Measurements from ENCODE around the gene BLCAP.

Gene BLCAP

DNA sequence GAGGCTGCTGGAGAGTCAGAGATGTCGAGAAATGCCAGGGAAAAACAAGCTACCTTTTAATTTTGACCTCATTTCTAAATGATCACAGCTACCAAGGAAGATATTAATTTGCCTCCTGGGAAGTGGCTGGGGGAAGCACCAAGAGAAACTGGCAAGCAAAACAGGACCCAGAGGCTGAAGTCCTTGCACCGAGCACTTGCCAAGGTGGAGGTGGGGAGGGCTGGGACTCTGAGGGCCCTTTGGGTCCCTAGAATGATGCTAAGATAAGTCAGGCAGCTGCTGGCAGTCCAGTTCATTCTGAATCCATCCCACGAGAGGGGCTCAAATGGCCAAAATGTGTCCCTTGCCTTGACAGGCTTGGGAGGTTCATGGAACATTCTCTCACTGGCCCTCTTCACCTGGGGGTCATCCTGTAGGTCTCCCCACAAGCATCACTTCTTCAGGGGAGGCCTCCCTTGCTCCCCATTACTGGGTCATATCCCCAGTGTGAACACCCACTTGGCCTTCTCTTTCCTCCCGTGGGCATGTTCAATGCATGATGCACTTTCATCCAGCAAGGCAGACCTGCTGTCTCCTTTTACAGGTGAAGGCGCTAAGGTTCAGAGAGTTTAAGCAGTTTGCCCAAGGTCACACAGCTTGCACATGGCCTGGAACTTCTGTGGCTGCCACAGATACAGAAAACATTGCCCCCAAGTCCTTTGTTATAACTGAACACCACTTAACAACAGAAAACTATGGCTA is 39.1 kb upstream of the BLCAP start:
- Histone ChIP-seq H3K9ac (ENCODE audit: low read depth, low read length) (no peak overlapping the region), H3K27me3 (ENCODE audit: control insufficient read depth, insufficient read depth, low read length) (peaks cover 53% of the 10 kb centered on the region), H3K4me1 (ENCODE audit: control insufficient read depth, insufficient read depth, low read length) (peaks cover 18% of the 10 kb centered on the region), H3K36me3 (ENCODE audit: insufficient read depth, low read length) (no peaks in the 10 kb centered on the region), H3K4me2 (ENCODE audit: low read length) (no peak overlapping the region), H3K9me3 (replicated peaks; ENCODE audit: low read length) (no peaks in the 10 kb centered on the region), H3K4me3 (ENCODE audit: low read length) (no peak overlapping the region)

DNA sequence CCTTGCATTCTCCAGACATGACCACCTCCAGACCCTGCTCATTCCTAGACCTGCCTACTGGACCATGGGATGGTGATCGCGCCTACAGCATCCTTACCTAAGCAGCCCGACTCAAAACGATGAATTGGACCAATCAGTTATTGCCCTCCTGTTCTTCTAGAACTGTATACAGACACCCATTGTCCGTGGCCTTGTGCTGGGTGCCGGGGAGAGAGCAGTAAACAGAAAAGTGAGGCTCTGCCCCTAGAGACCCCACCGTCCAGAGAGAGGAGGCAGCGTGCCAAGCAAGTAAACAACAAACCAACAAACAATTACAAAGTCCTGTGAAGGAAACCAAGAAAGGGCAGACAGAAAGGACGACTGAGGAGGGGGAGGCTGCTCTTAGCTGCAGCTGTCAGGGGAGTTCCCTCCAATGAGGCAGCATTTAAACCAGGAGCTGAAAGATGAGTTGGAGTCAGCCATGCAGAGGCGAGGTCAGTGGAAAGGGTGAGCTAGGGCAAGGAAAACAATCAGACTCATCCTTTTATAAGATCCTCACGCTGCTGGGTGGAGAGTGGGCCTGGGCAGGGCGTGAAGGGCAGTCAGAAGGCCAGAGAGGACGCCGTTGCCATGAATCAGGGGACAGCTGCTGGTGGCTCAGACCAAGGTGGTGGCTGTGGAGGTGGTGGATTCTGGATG is 37.6 kb upstream of the BLCAP start:
- no peaks in the 10 kb centered on the region for H3K36me3 ChIP-seq (ENCODE audit: insufficient read depth, low read length)
- no peak overlapping the region for H3K4me3 ChIP-seq (ENCODE audit: low read length)
- peak overlapping the region; percentile 20 for H3K4me2 ChIP-seq (ENCODE audit: low read length)
- H3K4me1 ChIP-seq (ENCODE audit: control insufficient read depth, insufficient read depth, low read length) = peaks cover 18% of the 10 kb centered on the region
- peaks cover 43% of the 10 kb centered on the region for H3K27me3 ChIP-seq (ENCODE audit: control insufficient read depth, insufficient read depth, low read length)
- no peaks in the 10 kb centered on the region for H3K9me3 ChIP-seq (replicated peaks; ENCODE audit: low read length)
- H3K9ac ChIP-seq (ENCODE audit: low read depth, low read length) = no peak overlapping the region

DNA sequence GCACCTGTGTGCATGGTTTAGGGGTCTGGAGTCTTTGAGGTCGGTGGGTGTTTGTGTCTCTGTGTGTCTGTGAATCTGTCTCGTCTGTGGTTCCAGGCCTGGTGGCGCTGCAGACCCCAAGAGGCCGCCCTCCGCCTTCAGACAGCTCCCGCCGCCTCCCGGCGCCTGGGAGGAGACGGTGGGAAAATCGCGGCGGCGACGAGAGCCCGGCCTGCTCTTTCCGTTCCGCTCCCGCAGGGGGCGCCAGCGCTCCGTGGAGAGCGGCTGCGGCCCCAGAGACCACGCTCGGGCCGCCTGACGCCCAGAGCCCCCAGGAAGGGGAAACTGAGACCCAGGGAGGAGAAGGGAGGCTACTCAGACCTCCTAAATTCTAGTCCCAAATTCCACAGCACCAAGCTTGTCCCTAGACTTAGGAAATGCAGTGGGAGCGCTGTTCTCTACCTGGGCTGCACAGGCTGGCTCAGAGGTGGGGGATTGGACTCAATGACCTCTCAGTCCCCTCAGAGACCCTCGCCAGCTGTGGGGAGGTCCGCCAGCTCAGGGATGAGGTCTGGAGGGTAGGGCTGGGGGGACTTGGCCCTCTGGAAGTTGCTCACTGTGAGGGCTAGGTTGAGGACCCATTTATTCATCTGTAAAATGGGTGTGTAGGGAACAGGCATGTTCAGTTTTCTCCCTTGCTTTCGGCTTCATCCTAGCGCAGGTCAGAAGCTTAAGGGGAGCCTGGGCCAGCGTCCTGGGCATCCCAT is 36.9 kb upstream of the BLCAP start:
- peaks cover 38% of the 10 kb centered on the region for H3K27me3 ChIP-seq (ENCODE audit: control insufficient read depth, insufficient read depth, low read length)
- no peaks in the 10 kb centered on the region for H3K9me3 ChIP-seq (replicated peaks; ENCODE audit: low read length)
- peak overlapping the region; percentile 55 for H3K4me2 ChIP-seq (ENCODE audit: low read length)
- no peaks in the 10 kb centered on the region for H3K36me3 ChIP-seq (ENCODE audit: insufficient read depth, low read length)
- H3K9ac ChIP-seq (ENCODE audit: low read depth, low read length) = no peak overlapping the region
- peaks cover 18% of the 10 kb centered on the region for H3K4me1 ChIP-seq (ENCODE audit: control insufficient read depth, insufficient read depth, low read length)
- peak overlapping the region; percentile 40 for H3K4me3 ChIP-seq (ENCODE audit: low read length)

DNA sequence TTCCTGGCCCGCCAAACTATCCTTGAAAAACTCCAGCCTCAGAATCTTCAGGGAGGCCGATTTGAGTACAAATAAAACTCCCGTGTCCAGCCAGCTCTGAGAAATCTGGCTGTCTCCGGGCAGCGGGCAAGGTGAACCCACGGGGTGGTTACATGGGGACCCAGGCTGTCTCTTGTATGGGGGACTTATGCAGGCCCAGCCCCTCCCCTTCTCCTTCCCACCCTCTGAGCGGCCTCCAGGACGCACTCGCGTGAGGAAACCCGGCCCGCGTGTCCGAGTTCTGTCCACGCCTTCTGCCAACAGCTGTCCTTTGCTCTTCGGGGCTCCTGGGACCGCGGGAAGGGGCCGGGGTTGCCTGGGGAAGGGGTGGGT is 36.3 kb upstream of the BLCAP start:
- Histone ChIP-seq H3K4me2 (ENCODE audit: low read length) (peak overlapping the region; percentile 55), H3K4me3 (ENCODE audit: low read length) (peak overlapping the region; percentile 40), H3K4me1 (ENCODE audit: control insufficient read depth, insufficient read depth, low read length) (peaks cover 18% of the 10 kb centered on the region), H3K36me3 (ENCODE audit: insufficient read depth, low read length) (no peaks in the 10 kb centered on the region), H3K9me3 (replicated peaks; ENCODE audit: low read length) (no peaks in the 10 kb centered on the region), H3K27me3 (ENCODE audit: control insufficient read depth, insufficient read depth, low read length) (peaks cover 37% of the 10 kb centered on the region), H3K9ac (ENCODE audit: low read depth, low read length) (no peak overlapping the region)

DNA sequence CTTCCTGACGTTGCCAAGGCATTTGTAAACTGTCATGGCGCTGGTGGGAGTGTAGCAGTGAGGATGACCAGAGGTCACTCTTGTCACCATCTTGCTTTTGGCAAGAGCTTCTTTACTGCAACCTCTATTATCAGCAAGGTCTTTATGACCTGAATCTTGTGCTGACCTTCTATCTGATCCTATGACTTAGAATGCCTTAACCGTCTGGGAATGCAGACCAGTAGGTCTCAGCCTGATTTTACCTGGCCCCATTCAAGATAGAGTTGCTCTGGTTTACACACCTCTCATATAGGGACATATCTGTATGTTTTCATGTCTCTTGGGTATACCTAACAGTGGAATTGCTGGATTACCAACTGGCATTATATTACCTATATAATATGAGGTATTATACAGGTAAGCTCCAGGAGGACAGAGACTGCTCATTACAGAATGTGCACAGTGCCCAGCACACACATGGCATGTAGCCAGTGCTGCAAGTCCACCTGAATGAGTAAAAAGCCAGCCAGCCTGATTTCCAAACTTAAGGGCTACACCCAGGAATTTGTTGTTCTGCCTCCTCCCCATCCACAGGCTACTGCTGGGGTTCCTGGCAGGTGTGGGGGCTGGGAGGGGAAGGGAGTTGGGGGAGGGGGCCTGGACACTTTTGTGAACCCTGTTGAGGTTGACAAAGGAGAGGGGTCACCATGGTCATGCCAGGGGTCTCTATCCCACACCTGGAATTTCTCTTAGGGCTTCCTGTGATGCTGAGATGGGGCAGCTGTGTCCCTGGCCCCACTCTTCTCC is 35.2 kb upstream of the BLCAP start:
- H3K9me3 ChIP-seq (replicated peaks; ENCODE audit: low read length) = no peaks in the 10 kb centered on the region
- peaks cover 38% of the 10 kb centered on the region for H3K27me3 ChIP-seq (ENCODE audit: control insufficient read depth, insufficient read depth, low read length)
- no peak overlapping the region for H3K4me2 ChIP-seq (ENCODE audit: low read length)
- no peak overlapping the region for H3K9ac ChIP-seq (ENCODE audit: low read depth, low read length)
- peaks cover 18% of the 10 kb centered on the region for H3K4me1 ChIP-seq (ENCODE audit: control insufficient read depth, insufficient read depth, low read length)
- no peak overlapping the region for H3K4me3 ChIP-seq (ENCODE audit: low read length)
- no peaks in the 10 kb centered on the region for H3K36me3 ChIP-seq (ENCODE audit: insufficient read depth, low read length)

DNA sequence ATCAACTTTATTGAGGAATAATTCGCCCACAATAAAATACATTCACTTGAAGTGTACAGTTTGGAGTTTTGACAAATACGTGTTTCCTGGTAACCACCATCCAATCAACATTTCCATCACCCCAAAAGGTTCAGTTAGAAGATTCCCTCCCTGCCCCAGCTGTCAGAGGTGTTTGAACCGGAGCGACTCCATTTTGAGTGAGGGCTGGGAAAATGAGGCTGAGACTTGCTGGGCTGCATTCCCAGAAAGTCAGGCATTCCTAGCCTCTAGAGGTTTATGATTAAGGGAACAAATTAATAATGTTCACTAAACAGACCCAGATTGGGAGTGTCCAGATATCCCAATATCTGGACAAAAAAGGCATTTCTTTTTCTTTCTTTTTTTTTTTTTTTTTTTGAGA is 33.0 kb upstream of the BLCAP start:
- Histone ChIP-seq H3K4me1 (ENCODE audit: control insufficient read depth, insufficient read depth, low read length) (peaks cover 15% of the 10 kb centered on the region), H3K4me2 (ENCODE audit: low read length) (no peak overlapping the region), H3K4me3 (ENCODE audit: low read length) (no peak overlapping the region), H3K9ac (ENCODE audit: low read depth, low read length) (no peak overlapping the region), H3K27me3 (ENCODE audit: control insufficient read depth, insufficient read depth, low read length) (peaks cover 45% of the 10 kb centered on the region), H3K9me3 (replicated peaks; ENCODE audit: low read length) (no peaks in the 10 kb centered on the region), H3K36me3 (ENCODE audit: insufficient read depth, low read length) (no peaks in the 10 kb centered on the region)

DNA sequence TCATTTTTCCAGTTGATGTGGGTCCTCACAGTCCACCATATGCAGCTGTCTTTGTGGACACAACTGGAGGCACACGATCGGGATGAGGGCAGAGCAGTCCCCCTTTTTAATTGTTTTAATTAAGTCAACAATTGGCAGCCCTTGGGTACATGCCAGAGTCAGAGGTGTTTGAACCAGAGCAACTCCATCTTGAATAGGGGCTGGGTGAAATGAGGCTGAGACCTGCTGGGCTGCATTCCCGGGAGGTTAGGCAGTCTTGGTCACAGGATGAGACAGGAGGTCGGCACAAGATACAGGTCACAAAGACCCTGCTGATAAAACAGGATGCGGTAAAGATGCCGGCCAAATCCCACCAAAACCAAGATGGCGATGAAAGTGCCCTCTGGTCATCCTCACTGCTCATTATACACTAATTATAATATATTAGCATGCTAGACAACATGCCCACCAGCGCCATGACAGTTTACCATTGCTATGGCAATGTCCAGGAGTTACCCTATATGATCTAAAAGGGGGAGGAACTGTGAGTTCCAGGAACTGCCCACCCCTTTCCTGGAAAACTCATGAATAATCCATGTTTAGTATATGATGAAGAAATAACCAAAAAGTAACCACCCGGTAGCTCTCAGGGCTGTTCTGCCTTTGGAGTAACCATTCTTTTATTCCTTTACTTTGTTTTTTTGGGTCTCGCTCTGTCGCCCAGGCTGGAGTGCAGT is 31.8 kb upstream of the BLCAP start:
- H3K27me3 ChIP-seq (ENCODE audit: control insufficient read depth, insufficient read depth, low read length) = peaks cover 48% of the 10 kb centered on the region
- no peaks in the 10 kb centered on the region for H3K9me3 ChIP-seq (replicated peaks; ENCODE audit: low read length)
- no peaks in the 10 kb centered on the region for H3K36me3 ChIP-seq (ENCODE audit: insufficient read depth, low read length)
- no peak overlapping the region for H3K4me2 ChIP-seq (ENCODE audit: low read length)
- H3K4me1 ChIP-seq (ENCODE audit: control insufficient read depth, insufficient read depth, low read length) = peaks cover 3% of the 10 kb centered on the region
- H3K4me3 ChIP-seq (ENCODE audit: low read length) = no peak overlapping the region
- H3K9ac ChIP-seq (ENCODE audit: low read depth, low read length) = no peak overlapping the region

DNA sequence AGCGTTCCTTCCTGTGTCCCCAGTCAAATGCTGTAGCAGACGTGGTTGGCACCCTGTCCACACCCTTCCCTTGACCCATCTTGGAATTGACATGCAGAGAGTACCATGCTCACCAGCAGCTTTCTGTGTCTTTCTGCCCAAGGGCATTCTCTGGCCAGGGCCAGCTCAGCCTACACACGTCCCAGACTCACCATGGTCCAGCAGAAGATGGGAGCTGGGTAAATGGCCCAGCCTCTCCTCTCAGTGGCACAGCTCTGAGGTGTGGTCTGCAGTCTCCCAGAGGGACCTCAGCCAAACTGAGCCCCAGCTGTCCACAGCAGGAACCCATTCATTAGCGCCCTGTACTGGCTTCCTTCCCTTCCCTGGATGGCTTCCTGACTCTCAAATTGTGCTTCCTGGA is 31.1 kb upstream of the BLCAP start:
- Histone ChIP-seq H3K36me3 (ENCODE audit: insufficient read depth, low read length) (no peaks in the 10 kb centered on the region), H3K9me3 (replicated peaks; ENCODE audit: low read length) (no peaks in the 10 kb centered on the region), H3K4me2 (ENCODE audit: low read length) (no peak overlapping the region), H3K9ac (ENCODE audit: low read depth, low read length) (no peak overlapping the region), H3K27me3 (ENCODE audit: control insufficient read depth, insufficient read depth, low read length) (peaks cover 54% of the 10 kb centered on the region), H3K4me3 (ENCODE audit: low read length) (no peak overlapping the region), H3K4me1 (ENCODE audit: control insufficient read depth, insufficient read depth, low read length) (no peaks in the 10 kb centered on the region)

DNA sequence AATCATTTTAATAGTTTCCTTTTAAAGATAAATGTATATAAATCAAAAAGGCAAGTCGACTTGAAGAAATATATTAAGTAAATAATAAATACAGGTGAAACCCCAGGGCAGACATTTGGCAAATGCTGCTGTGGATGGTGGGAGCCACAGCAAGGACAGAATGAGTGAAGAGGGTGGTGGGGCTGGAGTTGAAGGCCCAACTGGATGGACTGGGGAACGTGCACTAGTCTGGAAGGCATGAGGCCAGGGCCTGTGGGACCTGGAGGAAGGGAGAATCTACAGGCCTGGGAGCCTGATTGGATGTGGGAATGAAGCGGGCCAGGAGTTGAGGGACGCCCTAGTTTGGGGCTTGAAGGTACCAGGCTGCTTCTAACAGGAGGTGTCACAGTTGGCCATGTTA is 30.6 kb upstream of the BLCAP start:
- no peaks in the 10 kb centered on the region for H3K36me3 ChIP-seq (ENCODE audit: insufficient read depth, low read length)
- no peak overlapping the region for H3K4me3 ChIP-seq (ENCODE audit: low read length)
- H3K9ac ChIP-seq (ENCODE audit: low read depth, low read length) = no peak overlapping the region
- H3K27me3 ChIP-seq (ENCODE audit: control insufficient read depth, insufficient read depth, low read length) = peaks cover 51% of the 10 kb centered on the region
- no peaks in the 10 kb centered on the region for H3K4me1 ChIP-seq (ENCODE audit: control insufficient read depth, insufficient read depth, low read length)
- H3K4me2 ChIP-seq (ENCODE audit: low read length) = no peak overlapping the region
- H3K9me3 ChIP-seq (replicated peaks; ENCODE audit: low read length) = no peaks in the 10 kb centered on the region

DNA sequence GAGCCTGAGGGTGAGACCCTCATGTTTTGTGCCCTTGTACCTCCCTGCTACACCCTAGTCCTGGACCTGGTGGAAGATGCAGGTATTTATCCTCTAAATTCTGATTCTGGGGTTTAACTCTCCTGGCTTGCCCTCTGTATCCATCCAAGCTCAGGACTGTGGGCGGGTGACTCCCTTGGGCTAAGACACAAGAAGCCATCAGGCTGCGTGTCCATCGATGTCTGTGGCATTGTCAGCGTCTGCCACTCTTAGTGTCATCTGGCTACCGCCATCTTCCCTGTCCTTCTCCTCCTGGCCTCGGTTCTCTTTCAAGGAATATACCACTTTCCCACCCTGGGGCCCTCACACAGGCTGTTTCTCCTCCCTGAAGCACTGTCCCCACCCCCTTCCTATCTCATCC is 28.9 kb upstream of the BLCAP start:
- H3K9me3 ChIP-seq (replicated peaks; ENCODE audit: low read length) = no peaks in the 10 kb centered on the region
- H3K4me1 ChIP-seq (ENCODE audit: control insufficient read depth, insufficient read depth, low read length) = no peaks in the 10 kb centered on the region
- H3K36me3 ChIP-seq (ENCODE audit: insufficient read depth, low read length) = no peaks in the 10 kb centered on the region
- H3K4me2 ChIP-seq (ENCODE audit: low read length) = no peak overlapping the region
- H3K4me3 ChIP-seq (ENCODE audit: low read length) = no peak overlapping the region
- peaks cover 55% of the 10 kb centered on the region for H3K27me3 ChIP-seq (ENCODE audit: control insufficient read depth, insufficient read depth, low read length)
- H3K9ac ChIP-seq (ENCODE audit: low read depth, low read length) = no peak overlapping the region

All from skeletal muscle satellite cell (primary cell).